Measurements from ENCODE around the gene NMUR1.

NMUR1 gene

DNA sequence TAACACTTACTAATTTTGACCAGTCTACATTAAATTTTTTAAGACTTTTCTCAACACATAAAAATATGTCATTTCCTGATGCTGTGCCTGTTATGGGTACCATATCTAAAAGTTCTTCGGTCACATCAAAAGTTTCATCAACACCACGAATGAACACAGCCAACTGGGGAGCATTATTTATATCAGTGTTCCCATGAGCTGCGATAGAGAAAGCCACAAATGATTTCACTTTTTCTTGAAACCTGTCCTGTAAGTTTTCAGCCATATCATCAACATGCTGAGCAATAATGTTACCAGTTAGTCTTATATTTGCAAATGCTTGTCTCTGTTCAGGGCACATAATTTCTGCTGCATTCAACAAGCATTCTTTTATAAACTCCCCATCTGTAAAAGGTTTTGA lies 35.6 kb downstream of the NMUR1 start:
- DNase-seq (ENCODE audit: low read depth in 2 of 3, low spot score in 1 of 3): no peak

DNA sequence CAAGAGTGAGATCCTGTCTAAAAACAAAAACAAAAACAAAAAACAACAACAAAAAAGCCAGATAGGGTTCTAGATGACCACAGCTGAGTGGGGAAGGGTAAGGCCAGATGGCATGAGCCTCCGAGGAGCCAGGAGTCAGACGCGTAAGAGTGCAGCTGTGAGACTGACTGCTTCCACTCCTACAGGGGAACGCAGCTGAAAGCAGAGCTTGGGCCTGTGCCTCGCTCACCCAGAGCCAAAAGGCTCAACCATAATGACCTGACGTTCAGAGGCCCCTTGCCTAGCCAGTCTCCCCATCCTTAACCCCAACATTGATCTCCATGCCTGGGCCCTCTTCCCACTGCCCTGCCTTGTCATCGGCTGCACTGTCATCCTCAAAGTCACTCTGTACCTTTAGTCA lies 39.4 kb downstream of the NMUR1 start:
- DNase-seq (ENCODE audit: low read depth in 2 of 3, low spot score in 1 of 3): no peak

DNA sequence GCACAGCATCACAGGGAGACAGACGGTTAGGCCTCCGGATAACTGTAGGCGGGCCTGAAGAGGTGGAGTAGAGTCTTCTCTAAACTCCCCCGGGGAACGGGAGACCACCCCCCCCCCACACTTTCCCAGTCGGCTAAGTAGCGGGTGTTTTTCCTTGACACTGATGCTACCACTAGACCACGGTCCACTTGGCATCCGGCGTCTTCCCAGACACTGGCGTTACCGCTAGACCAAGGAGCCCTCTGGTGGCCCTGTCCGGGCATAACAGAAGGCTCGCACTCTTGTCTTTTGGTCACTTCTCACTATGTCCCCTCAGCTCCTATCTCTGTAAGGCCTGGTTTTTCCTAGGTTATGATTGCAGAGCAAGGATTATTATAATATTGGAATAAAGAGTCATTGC lies 40.3 kb downstream of the NMUR1 start:
- DNase-seq (ENCODE audit: low read depth in 2 of 3, low spot score in 1 of 3): peak in 1 of 3 donors; percentile 30

DNA sequence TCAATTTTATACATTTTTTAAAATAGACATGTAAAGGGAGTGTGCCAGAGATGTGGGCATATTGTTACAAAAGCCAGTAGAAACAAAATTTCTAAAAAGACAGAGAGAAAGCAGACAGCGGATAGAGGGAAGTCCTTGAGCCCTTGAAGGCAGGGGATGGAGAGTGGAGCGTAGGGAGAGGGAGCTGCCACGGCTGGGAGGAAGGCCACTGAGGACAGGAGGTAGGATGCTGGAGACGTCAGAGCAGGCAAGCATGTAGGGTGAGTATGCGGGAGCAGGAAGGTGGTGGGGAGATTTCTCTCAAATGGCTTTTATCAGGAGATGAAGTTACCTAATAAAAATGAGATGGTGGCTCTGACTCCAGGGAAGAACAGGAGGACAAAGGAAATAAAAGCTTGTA lies 41.9 kb downstream of the NMUR1 start:
- DNase-seq (ENCODE audit: low read depth in 2 of 3, low spot score in 1 of 3): no peak

DNA sequence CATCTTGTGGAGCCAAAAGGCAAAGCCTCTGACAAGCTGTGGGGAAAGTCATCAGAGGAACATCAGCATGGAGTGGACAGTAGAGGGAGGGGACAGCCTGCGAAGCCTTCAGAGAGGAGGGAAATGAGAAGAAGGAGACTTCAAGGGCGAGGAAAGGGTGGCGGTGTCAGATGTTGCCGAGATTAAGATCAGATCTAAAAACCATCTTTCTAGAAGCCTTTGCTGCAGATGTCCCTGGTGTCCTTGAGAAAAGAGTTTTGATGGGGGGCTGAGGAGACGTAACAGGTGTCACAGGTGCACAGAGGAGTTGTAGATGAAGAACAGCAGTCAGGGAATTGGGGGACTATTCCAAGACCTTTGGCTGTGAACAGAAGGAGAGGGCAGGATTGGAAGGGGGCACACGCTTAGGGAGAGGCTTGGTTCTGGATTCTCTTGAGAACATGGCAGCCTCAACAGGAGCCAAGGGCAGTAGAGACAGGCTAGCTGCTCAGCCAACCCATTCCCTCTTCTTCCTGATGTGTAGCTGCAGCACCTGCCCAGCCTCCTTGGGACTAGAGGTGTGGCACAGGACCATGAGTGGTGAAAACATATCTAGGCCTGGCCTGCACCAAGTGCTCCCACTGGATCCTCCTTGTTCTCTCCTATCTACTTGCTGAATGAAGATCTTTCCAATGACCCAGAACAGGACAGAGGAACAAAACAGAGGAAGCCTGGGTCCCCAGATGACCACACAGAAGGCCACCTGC lies 43.2 kb downstream of the NMUR1 start:
- no peak for DNase-seq (ENCODE audit: low read depth in 2 of 3, low spot score in 1 of 3)

DNA sequence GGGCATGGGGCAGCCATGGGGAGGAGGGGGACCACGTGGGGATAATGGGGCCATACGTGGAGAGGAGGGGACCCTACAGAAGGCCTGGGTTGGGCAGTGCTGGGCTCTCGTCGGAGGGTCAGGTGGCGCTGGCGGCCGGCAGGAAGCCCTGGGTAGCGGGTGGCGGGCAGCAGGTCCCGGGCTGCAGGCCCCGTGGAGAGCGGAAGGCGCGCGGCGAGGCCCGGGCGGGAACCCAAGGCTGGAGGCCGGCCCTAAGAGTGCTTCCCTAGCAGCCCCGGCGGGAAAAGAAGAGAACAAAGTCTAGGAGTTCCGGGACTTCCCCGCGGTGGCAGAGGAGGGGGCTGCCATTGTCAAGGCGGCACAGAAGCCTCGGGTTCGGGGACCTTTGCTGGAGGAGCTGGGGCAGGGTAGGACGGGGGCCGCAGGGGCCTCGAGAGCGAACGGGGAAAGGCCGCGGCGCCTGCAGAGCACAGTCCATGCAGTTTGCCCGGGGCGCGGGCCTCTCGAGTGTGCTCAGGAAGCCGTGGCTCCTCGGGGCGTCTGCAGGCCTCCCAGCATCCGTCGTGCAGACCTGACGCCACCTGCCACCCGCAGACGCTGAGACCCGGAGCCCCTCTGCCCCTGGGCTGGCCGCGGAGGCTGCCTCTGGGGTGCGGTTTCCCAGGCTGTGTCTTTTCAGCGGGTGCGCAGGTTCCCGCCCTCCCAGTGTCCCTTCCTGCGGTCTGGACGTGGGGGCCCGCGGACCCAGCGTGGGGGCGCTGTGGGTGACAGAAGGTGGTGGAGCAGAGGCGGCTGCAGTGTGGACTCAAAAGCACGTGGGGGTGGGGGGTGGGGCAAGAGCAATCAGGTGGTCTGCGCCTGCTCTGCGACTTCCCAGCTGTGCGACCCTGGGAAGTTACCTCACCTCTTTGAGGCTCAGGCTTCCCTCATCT lies 46.6 kb downstream of the NMUR1 start:
- peak in 2 of 3 donors; percentile 19 to 28 for DNase-seq (ENCODE audit: low read depth in 2 of 3, low spot score in 1 of 3)

- peak; percentile 59 to 70 (median 62) for DNase-seq (ENCODE audit: low read depth in 2 of 3, low spot score in 1 of 3)
Measured at GRCh38 chr2:231482806-231483391, 47.3 kb downstream of the NMUR1 start.

- DNase-seq (ENCODE audit: low read depth in 2 of 3, low spot score in 1 of 3): no peak
Measured at GRCh38 chr2:231480781-231481180, 49.5 kb downstream of the NMUR1 start.

GRCh38 chr2:231479455-231479854 lies 50.8 kb downstream of the NMUR1 start:
- no peak for DNase-seq (ENCODE audit: low read depth in 2 of 3, low spot score in 1 of 3)

DNA sequence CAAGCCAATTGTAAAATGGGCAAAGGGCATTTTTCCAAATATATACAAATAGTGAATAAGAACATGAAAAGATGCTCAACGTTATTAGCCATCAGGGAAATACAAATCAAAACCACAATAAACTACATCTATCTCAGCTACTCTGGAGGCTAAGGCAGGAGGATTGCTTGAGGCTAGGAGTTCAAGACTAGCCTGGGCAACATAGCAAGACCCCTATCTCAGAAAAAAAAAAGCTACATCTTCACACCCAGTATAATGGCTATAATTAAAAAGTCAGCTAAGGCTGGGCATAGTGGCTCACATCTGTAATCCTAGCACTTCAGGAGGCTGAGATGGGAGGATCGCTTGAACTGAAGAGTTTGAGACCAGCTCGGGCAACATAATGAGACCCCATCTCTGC lies 53.3 kb downstream of the NMUR1 start:
- DNase-seq (ENCODE audit: low read depth in 2 of 3, low spot score in 1 of 3): no peak

DNA sequence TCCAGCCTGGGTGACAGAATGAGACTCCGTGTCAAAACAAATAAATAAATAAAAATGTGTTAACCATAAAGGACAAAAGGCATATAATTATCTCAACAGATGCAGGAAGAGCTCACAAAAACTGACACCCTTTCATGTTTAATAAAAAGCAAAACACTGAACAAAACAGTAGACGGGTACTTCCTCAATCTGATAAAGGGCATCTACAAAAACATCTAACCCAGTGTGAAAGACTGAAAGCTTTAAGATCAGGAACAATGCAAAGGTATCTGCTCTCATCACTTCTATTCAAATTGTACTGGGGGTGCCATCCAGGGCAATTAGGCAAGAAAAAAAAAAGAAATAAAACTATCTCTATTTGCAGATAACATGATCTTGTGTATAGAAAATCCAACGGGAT lies 54.3 kb downstream of the NMUR1 start:
- DNase-seq (ENCODE audit: low read depth in 2 of 3, low spot score in 1 of 3): no peak
